Fibroblast of gingiva (primary cell): ENCODE data around the gene ALG1L2.
"Not testable (repeated sequence)": the region's sequence is repeated elsewhere in the genome, so short reads cannot be mapped to it uniquely, and the experiment has no call there.

Source experiments
- DNase-seq: peaks from one replicate; pipeline ENCODE4 v3.0.0-alpha.2; 2011; ENCODE audit warnings: low read depth

ALG1L2 gene

DNA sequence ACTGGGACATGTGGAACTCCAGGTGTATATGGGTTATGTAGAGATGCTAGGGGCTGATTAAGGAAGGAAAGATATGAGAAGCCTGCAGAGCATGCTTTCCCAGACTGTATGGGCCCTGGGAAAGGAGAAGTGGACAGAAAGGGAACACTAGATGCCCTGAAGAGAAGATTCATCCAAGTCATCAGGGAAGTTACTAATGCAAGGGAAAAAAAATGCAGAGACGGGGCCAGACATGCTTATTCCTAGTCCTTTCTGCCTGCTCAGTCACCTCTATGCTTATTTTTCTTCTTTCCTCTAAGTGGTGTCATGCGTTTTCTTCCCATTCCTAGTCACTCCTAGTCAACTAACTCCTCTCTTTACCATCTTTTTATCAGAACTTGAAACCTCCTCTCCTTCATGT is 43.8 kb downstream of the ALG1L2 start:
- not testable (repeated sequence) for DNase-seq

DNA sequence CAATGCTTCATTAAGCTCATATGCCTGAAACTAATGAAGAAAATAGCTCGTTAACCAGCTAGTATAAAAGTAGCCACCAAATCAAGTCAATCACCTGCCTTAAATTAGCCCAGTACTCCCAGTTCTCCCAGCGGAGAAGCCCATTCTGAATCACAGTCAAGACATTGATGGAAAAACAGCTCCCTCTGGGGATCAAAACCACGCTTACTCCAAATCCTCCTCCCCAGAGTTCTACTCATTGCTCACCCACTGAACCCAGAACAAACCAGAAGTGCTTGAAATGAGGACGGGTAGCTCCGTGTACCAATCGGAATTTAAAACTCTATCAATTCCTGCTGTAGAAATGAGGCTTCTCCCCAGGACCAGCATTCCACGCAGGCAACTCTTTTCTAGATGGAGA is 54.7 kb downstream of the ALG1L2 start:
- DNase-seq: not testable (repeated sequence)

DNA sequence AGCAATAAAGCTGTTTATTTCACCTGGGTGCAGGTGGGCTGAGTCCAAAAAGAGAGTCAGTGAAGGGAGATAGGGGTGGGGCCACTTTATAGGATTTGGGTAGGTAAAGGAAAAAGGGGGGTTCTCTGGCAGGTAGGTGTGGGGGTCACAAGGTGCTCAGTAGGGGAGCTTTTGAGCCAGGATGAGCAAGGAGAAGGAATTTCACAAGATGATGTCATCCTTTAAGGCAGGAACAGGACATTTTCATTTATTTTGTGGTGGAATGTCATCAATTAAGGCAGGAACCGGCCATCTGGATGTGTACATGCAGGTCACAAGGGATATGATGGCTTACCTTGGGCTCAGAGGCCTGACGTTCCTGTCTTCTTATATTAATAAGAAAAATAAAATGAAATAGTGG is 56.1 kb downstream of the ALG1L2 start:
- not testable (repeated sequence) for DNase-seq

GRCh38 chr3:130138992-130139391 is 57.4 kb downstream of the ALG1L2 start:
- DNase-seq: not testable (repeated sequence)

- DNase-seq: not testable (repeated sequence)
Measured at GRCh38 chr3:130140756-130141155, 59.1 kb downstream of the ALG1L2 start.

DNA sequence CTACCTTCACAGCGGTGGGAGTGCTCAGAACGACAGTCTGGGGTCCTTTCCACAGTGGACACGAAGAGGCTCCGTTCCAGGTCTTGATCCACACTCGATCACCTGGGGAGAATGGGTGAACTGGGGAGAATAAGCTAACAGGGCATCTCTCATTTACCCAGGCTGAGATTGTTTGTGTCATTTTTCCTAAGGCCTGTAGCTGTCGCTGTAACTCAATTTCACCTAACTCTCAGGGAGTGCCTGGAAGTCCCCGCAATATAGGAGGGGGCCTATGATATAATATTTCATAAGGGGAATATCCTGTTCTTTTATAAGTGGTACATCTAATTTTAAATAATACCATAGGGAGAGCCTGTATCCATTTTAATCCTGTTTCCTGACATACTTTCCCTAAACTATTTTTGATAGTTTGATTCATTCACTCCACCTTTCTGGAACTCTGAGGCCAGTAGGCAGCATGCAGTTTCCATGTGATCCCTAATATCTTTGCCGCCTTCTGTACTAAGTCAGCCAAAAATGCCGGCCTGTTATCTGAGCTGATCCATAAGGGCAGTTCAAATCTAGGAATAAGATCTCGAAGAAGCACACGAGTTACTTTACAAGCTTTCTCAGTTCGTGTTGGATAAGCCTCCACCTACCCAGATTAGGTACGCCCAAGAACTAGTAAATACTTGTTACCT is 62.2 kb downstream of the ALG1L2 start:
- not testable (repeated sequence) for DNase-seq

GRCh38 chr3:130144328-130144650 is 62.7 kb downstream of the ALG1L2 start:
- DNase-seq: not testable (repeated sequence)

- DNase-seq: not testable (repeated sequence)
Measured at GRCh38 chr3:130145456-130145855, 63.8 kb downstream of the ALG1L2 start.

DNA sequence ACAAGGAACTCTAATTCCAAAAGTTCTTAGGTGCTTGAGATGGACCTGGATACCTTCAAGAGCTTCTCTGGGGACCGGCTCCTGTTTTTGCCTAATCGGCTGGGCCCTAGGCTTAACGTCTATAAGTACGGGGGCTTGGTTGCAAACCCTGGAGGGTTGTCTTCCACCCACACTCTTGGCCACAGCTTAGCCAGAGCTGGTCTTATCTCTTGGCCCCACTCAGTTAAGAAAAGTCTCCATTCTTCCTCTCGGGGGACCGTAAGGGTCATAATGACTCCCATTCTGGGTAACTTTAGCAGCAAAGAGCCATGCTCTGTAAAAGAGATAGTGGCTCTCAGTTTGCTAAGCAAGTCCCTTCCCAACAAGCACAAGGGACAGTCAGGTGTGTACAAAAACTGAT is 64.8 kb downstream of the ALG1L2 start:
- not testable (repeated sequence) for DNase-seq
